COLO668 (cell line): ENCODE data around the gene NEURL4.

Experiments used
- DNase-seq: peaks from one replicate; lab custom pipeline; 2025; ENCODE audit not compliant: unreplicated experiment; lab: John Stamatoyannopoulos, UW

NEURL4 gene

GRCh38 chr17:7281074-7281952 lies 47.8 kb downstream of the NEURL4 start, which contains the start of gene SLC2A4:
Gene SLC2A4, plus strand, starts transcription at chr17:7281718. Its CDS starts 217 bp downstream, at chr17:7281935.
- peak; percentile 73 for DNase-seq

- peak; percentile 73 for DNase-seq
Measured at GRCh38 chr17:7280519-7281073, 48.5 kb downstream of the NEURL4 start.

GRCh38 chr17:7279448-7279847 lies 49.7 kb downstream of the NEURL4 start:
- no peak for DNase-seq

GRCh38 chr17:7266784-7267183 lies 62.4 kb downstream of the NEURL4 start:
- DNase-seq, result no peak
